Vagina (tissue), 2 donors: Measurements from ENCODE around the gene TOB1. TPM values are rescaled to one million over a fixed set of nuclear protein-coding genes. Genes with fewer than 3 reads are reported as not detected.

ENCODE experiments used
- DNase-seq, 2 donors: peaks; one replicate each; pipeline ENCODE4 v3.0.0-alpha.2; 2017; ENCODE audit errors: extremely low spot score in 2 of 2
- H3K27ac ChIP-seq: fragments of 200-600 bp; sonication (generic); one replicate; pipeline ENCODE4 v1.5.1; 2019
- H3K27me3 ChIP-seq: fragments of 200-600 bp; sonication (generic); one replicate; pipeline ENCODE4 v1.5.1; 2019
- H3K36me3 ChIP-seq, 2 donors: fragments of 200-600 bp; sonication (generic); one replicate each; pipeline ENCODE4 v1.5.1; 2017 to 2019
- H3K4me1 ChIP-seq: fragments of 200-600 bp; sonication (generic); one replicate; pipeline ENCODE4 v1.5.1; 2019
- H3K4me3 ChIP-seq, 2 donors: fragments of 200-600 bp; sonication (generic); 1 replicate in 1 of 2; 2 replicates in 1 of 2; pipeline ENCODE4 v1.5.1; 2016 to 2019
- H3K9me3 ChIP-seq: fragments of 200-600 bp; sonication (generic); one replicate; pipeline ENCODE4 v1.5.1; 2019
- CTCF ChIP-seq, 3 experiments: fragments of 450-650 bp in 2 of 3; fragments of 200-600 bp in 1 of 3; sonication (generic) in 1 of 3; IDR thresholded peaks; one replicate each; pipeline ENCODE4 v1.5.1; 2017 to 2019; ENCODE audit warnings: antibody characterized with exemption in 3 of 3, mild to moderate bottlenecking in 2 of 3, moderate library complexity in 2 of 3
- POLR2A ChIP-seq, 2 donors: fragments of 450-650 bp; IDR thresholded peaks; one replicate each; pipeline ENCODE4 v1.6.1; 2017; ENCODE audit warnings: antibody characterized with exemption in 2 of 2, mild to moderate bottlenecking in 2 of 2, moderate library complexity in 2 of 2
- POLR2AphosphoS5 ChIP-seq, 2 donors: sonication (generic); formaldehyde crosslinking; IDR thresholded peaks; one replicate each; pipeline ENCODE4 v1.9.0; 2017; ENCODE audit warnings: antibody characterized with exemption in 2 of 2, mild to moderate bottlenecking in 2 of 2, low read depth in 1 of 2; ENCODE audit not compliant: insufficient read depth in 1 of 2
- intact Hi-C: fragments of 100-400 bp; cut with DNase I; formaldehyde crosslinking; loops from one replicate; pipeline ENCODE4 v1.15.1; 2023
- total RNA-seq: library from RNA; depleted of rRNA; stranded (reverse); fragments of >200 nt; gene quantifications from one replicate; pipeline ENCODE4 v1.2.3, GENCODE V29; 2016

The TOB1 gene
- total RNA-seq, 1 donor from 2014 or later: 74.4 TPM

DNA sequence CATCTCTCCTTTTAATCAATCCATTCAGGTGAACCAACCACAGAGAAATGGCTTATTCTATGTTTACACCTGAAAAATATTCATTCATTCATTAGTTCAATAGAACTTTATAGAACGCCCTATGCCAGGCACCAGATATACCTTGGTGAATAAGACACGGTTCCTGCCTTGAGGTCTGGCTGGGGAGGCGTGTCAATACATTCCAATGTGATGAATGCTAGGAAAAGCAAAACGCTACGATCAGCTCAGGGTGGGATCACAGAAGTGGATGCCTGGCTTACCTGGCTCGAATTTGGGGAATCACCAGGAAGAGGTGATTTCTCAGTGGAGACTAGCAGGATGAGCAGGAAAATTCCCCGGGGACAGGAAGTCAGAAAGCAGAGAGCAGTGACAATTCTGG lies 48.3 kb downstream of the TOB1 start:
- intact Hi-C loops: no loop called here
- TF ChIP-seq POLR2AphosphoS5 (IDR thresholded peaks at IDR 0.05; ENCODE audit: insufficient read depth in 1 of 2, low read depth in 1 of 2) (no peak), CTCF (IDR thresholded peaks at IDR 0.05) (no peak), POLR2A (IDR thresholded peaks at IDR 0.05) (no peak)
- no peak overlapping the region for H3K27ac ChIP-seq

DNA sequence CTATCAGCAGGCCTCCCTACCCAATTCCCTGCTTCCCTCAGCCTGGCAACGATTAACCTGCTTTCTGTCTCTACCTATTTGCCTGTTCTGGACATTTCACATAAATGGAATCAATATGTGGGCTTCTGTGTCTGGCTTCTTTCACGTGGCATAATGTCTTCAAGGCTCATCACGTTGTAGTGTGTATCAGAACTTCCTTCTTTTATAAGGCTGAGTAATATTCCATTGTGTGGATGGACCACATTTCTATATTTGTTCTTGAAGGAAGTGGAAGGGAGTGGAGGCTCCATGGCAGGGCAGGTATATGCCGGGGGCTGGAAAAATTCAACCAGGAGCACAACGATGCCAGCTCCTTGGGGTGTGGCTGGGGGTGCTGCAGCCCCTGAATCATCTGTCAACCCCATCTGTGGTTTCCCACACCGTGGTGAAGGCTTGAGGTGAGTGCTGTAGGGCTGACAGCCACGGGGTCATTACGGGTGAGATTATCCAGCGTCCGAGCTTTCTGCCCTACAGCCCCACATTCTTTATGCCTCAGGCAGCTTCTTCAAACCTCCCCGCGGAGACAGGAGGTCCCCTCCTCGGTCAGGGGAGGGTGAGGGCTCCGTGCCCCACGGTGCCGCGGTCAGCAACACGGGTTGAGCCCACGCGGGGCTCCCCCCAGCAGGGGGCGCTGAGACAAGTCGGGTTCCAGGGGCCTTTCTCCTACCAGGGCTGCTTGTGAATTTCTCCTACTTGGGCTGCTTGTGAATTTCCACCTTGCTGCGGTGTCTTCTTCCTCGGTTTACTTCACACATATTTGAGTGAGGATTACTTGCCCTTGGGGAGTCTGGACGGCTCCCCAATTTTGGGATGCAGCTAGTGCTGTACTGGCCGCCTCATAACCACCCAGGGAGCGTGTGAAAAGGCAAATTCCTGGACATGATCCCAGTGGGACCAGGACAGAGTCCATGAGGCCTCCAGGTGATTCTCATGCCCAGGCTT lies 49.1 kb downstream of the TOB1 start:
- Histone ChIP-seq H3K27ac (no peak overlapping the region), H3K9me3 (no peaks in the 10 kb centered on the region), H3K4me1 (peaks cover 7% of the 10 kb centered on the region), H3K27me3 (no peaks in the 10 kb centered on the region), H3K4me3 (no peak overlapping the region), H3K36me3 (no peaks in the 10 kb centered on the region)
- DNase-seq: no peak
- TF ChIP-seq POLR2AphosphoS5 (IDR thresholded peaks at IDR 0.05; ENCODE audit: insufficient read depth in 1 of 2, low read depth in 1 of 2): no peak
- peak; percentile 30 to 52 (median 43) for TF ChIP-seq CTCF (IDR thresholded peaks at IDR 0.05)
- intact Hi-C loops: no loop called here

More for the DNA sequence above, 48.3 kb downstream of the TOB1 start:
- H3K27me3 ChIP-seq: no peaks in the 10 kb centered on the region
- H3K4me1 ChIP-seq: peaks cover 7% of the 10 kb centered on the region
- no peaks in the 10 kb centered on the region for H3K36me3 ChIP-seq
- no peaks in the 10 kb centered on the region for H3K9me3 ChIP-seq
- no peak for DNase-seq
- H3K4me3 ChIP-seq: no peak overlapping the region

GRCh38 chr17:50816271-50816670 lies 49.9 kb downstream of the TOB1 start:
- no peak for TF ChIP-seq POLR2A (IDR thresholded peaks at IDR 0.05)
- TF ChIP-seq CTCF (IDR thresholded peaks at IDR 0.05): no peak
- no peak for DNase-seq
- Histone ChIP-seq H3K36me3 (no peaks in the 10 kb centered on the region), H3K27me3 (no peaks in the 10 kb centered on the region), H3K27ac (no peak overlapping the region), H3K4me3 (no peak overlapping the region), H3K9me3 (no peaks in the 10 kb centered on the region), H3K4me1 (peaks cover 7% of the 10 kb centered on the region)
- intact Hi-C loops: no loop called here

GRCh38 chr17:50815400-50815799 lies 50.8 kb downstream of the TOB1 start:
- DNase-seq: no peak
- Histone ChIP-seq H3K4me1 (peaks cover 7% of the 10 kb centered on the region), H3K9me3 (no peaks in the 10 kb centered on the region), H3K27me3 (no peaks in the 10 kb centered on the region), H3K27ac (no peak overlapping the region), H3K36me3 (no peaks in the 10 kb centered on the region), H3K4me3 (no peak overlapping the region)
- TF ChIP-seq POLR2A (IDR thresholded peaks at IDR 0.05): no peak
- TF ChIP-seq CTCF (IDR thresholded peaks at IDR 0.05): no peak
- TF ChIP-seq POLR2AphosphoS5 (IDR thresholded peaks at IDR 0.05; ENCODE audit: insufficient read depth in 1 of 2, low read depth in 1 of 2): no peak
- intact Hi-C loops: no loop called here

DNA sequence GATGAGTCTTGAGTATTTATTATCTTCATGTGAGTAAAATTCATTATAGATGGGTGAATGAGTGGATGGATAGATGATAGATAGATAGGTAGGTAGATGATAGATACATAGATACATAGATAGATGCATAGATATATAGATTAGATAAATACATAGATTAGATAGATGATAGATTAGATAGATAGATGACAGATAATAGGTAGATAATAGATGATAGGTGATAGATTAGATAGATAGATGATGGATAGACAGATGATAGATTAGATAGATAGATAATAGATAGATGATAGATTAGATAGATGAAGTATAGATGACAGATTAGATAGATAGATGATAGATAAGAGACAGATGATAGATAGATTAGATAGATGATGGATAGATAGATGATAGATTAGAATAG lies 52.6 kb downstream of the TOB1 start:
- no peaks in the 10 kb centered on the region for H3K36me3 ChIP-seq
- H3K9me3 ChIP-seq: no peaks in the 10 kb centered on the region
- TF ChIP-seq CTCF (IDR thresholded peaks at IDR 0.05) (no peak), POLR2A (IDR thresholded peaks at IDR 0.05) (no peak), POLR2AphosphoS5 (IDR thresholded peaks at IDR 0.05; ENCODE audit: insufficient read depth in 1 of 2, low read depth in 1 of 2) (no peak)
- no peaks in the 10 kb centered on the region for H3K27me3 ChIP-seq
- DNase-seq: no peak
- H3K4me3 ChIP-seq: no peak overlapping the region
- intact Hi-C loops: no loop called here
- H3K4me1 ChIP-seq: peaks cover 7% of the 10 kb centered on the region
- H3K27ac ChIP-seq: no peak overlapping the region
